HepG2 (cell line): ENCODE data around the gene NTM. TPM values are rescaled to one million over a fixed set of nuclear protein-coding genes. Genes with fewer than 3 reads are reported as not detected.
"Not testable (repeated sequence)": the region's sequence is repeated elsewhere in the genome, so short reads cannot be mapped to it uniquely, and the experiment has no call there.

Experiments used
- ATAC-seq: fragments of 200-7000 bp; cut with Tn5 transposase; 3 replicates; pipeline ENCODE4 v1.9.1; 2020; ENCODE audit warnings: mild to moderate bottlenecking, moderate library complexity
- BruUV-seq: library from RNA; stranded (reverse); fragments of 400-500 nt; replicated peaks from 2 replicates; lab custom pipeline; 2021; lab: Mats Ljungman, UMichigan
- CTCF ChIA-PET: fragments of 300-600 bp; formaldehyde crosslinking; extraction: SDS; loops from one replicate; lab custom pipeline; 2021; ENCODE audit warnings: low total read pairs, inconsistent platforms, low intra/inter-chr PET ratio; lab: Yijun Ruan, JAX
- POLR2A ChIA-PET: fragments of 350-600 bp; sonication (Branson Sonifier 250); formaldehyde crosslinking; loops from one replicate; lab custom pipeline; 2020; ENCODE audit warnings: antibody characterized with exemption, inconsistent platforms; lab: Yijun Ruan, JAX
- DNase-seq: peaks from one replicate; pipeline ENCODE4 v3.0.0-alpha.2; 2015; ENCODE audit warnings: low spot score
- FAIRE-seq: peaks from 3 replicates; lab custom pipeline; 2011; peaks lifted over from hg19 to GRCh38; lab: Jason Lieb, UNC
- H2AFZ ChIP-seq: one replicate; pipeline ENCODE4 v1.6.1; 2011; ENCODE audit warnings: low read length, inconsistent platforms
- H3K27ac ChIP-seq: fragments of 300-600 bp; 3 replicates; pipeline ENCODE4 v1.8.0; 2011; ENCODE audit warnings: mixed run types, mild to moderate bottlenecking, mixed read lengths, low read length, inconsistent platforms; ENCODE audit not compliant: insufficient read depth; ENCODE audit errors: extremely low read length
- H3K27me3 ChIP-seq, 2 experiments: fragments of 200-600 bp in 1 of 2; 2 replicates in 1 of 2; 3 replicates in 1 of 2; pipeline versions ENCODE4 v1.6.0 to v1.8.0; 2011; ENCODE audit warnings: low read length in 2 of 2, mild to moderate bottlenecking in 2 of 2, moderate library complexity in 2 of 2, inconsistent platforms in 1 of 2; ENCODE audit not compliant: insufficient read depth in 2 of 2, control insufficient read depth in 1 of 2
- H3K36me3 ChIP-seq, 2 experiments: fragments of 200-600 bp in 1 of 2; replicated peaks in 1 of 2; 2 replicates in 1 of 2; 3 replicates in 1 of 2; pipeline versions ENCODE4 v1.5.1 to v1.8.0; 2011; ENCODE audit warnings: low read length in 2 of 2, inconsistent platforms in 1 of 2; ENCODE audit not compliant: insufficient read depth in 2 of 2, control insufficient read depth in 1 of 2
- H3K4me1 ChIP-seq: 2 replicates; pipeline ENCODE4 v1.5.1; 2012; ENCODE audit warnings: low read length, inconsistent platforms; ENCODE audit not compliant: insufficient read depth
- H3K4me2 ChIP-seq: 2 replicates; pipeline ENCODE4 v1.6.0; 2011; ENCODE audit warnings: low read depth, low read length, inconsistent platforms
- H3K4me3 ChIP-seq, 3 experiments: fragments of 200-600 bp in 1 of 3; sonication (generic), shearing (Covaris generic) in 1 of 3; replicated peaks in 1 of 3; 2 replicates each; pipeline ENCODE4 v1.5.1; 2011 to 2016; ENCODE audit warnings: low read length in 3 of 3, inconsistent platforms in 2 of 3, low read depth in 2 of 3, mild to moderate bottlenecking in 2 of 3, control low read depth in 1 of 3, mixed read lengths in 1 of 3; ENCODE audit not compliant: insufficient read depth in 1 of 3
- H3K79me2 ChIP-seq: one replicate; pipeline ENCODE4 v1.6.1; 2011; ENCODE audit warnings: low read length, inconsistent platforms; ENCODE audit not compliant: insufficient read depth
- H3K9ac ChIP-seq: 2 replicates; pipeline ENCODE4 v1.6.0; 2011; ENCODE audit warnings: mild to moderate bottlenecking, low read depth, low read length, inconsistent platforms; ENCODE audit not compliant: insufficient read depth
- H3K9me3 ChIP-seq: 2 replicates; pipeline ENCODE4 v1.5.1; 2012; ENCODE audit warnings: mild to moderate bottlenecking, low read length
- H4K20me1 ChIP-seq: 2 replicates; pipeline ENCODE4 v1.6.0; 2011; ENCODE audit warnings: inconsistent platforms, mild to moderate bottlenecking, low read length, moderate library complexity; ENCODE audit not compliant: insufficient read depth
- CREB1 ChIP-seq, 2 experiments: fragments of 450-650 bp in 1 of 2; IDR thresholded peaks; 2 replicates each; pipeline ENCODE4 v1.6.1; 2016 to 2017; ENCODE audit warnings: control low read depth in 1 of 2, mild to moderate bottlenecking in 1 of 2, missing compliant biosample characterization in 1 of 2, missing genetic modification characterization in 1 of 2
- WGBS: methylation state at CpG from one replicate; pipeline ENCODE4 v1.1.6; 2017; ENCODE audit warnings: low lambda C conversion rate; 5-methylcytosine and 5-hydroxymethylcytosine counted together
- in situ Hi-C: cut with HindIII; loops from 2 replicates; pipeline ENCODE4 v1.10.0; 2017; ENCODE audit warnings: low pct_unique_long_range_greater_than_20kb; ENCODE audit not compliant: extremely low pct_ligation_motif_present
- intact Hi-C: fragments of 100-400 bp; cut with micrococcal nuclease; formaldehyde crosslinking; loops from one replicate; pipeline ENCODE4 v1.10.0; 2022; ENCODE audit not compliant: unreplicated experiment
- polyA plus RNA-seq, 8 experiments: library from polyadenylated mRNA; depleted of rRNA in 3 of 8; stranded (reverse) in 7 of 8; unstranded in 1 of 8; fragments of >200 nt; fragmentation: Illumina TruSeq in 4 of 8; extraction: Trizol in 4 of 8; gene quantifications; 2 replicates each; pipeline versions ENCODE4 v1.2.1 to v1.2.3, GENCODE V29; 2011 to 2016; ENCODE audit warnings: low read depth in 4 of 8, missing spikeins in 1 of 8, mixed read lengths in 1 of 8; ENCODE audit not compliant: insufficient read depth in 1 of 8
- total RNA-seq, 5 experiments: library from RNA; depleted of rRNA; stranded (reverse); fragments of >200 nt; fragmentation: Illumina TruSeq; extraction: Trizol; gene quantifications; 2 replicates each; pipeline ENCODE4 v1.2.3, GENCODE V29; 2016; ENCODE audit warnings: low read depth in 1 of 5

Gene NTM
- total and polyA plus RNA-seq, 2 of the 13 experiments (the other 11 are each of a cell fraction or from before 2014, with no cell fraction given): not detected

- intact Hi-C loops; H4K20me1 ChIP-seq; FAIRE-seq; BruUV-seq; DNase-seq; H2AFZ ChIP-seq; H3K9ac ChIP-seq; in situ Hi-C loops; H3K27me3 ChIP-seq; H3K36me3 ChIP-seq; H3K27ac ChIP-seq; POLR2A ChIA-PET; H3K4me2 ChIP-seq; CTCF ChIA-PET; ATAC-seq; H3K79me2 ChIP-seq; H3K4me1 ChIP-seq; H3K4me3 ChIP-seq; TF ChIP-seq CREB1 (CRISPR knock-in tag; IDR thresholded peaks at IDR 0.05): not testable (repeated sequence)
- TF ChIP-seq CREB1 (IDR thresholded peaks at IDR 0.05): peak; percentile 93
- 13% methylated on average over 11 of the region's 15 CpGs for WGBS
- H3K9me3 ChIP-seq: peaks cover 57% of the 10 kb centered on the region
Measured at GRCh38 chr11:132069593-132069992, 699.2 kb downstream of the NTM start.

DNA sequence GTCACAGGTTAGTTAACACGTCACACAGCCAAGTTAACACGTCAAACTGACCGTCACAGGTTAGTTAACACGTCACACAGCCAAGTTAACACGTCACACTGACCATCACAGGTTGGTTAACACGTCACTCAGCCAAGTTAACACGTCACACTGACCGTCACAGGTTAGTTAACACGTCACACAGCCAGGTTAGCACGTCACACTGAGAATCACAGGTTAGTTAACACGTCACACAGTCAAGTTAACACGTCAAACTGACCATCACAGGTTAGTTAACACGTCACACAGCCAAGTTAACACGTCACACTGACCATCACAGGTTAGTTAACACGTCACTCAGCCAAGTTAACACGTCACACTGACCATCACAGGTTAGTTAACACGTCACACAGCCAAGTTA is 700.5 kb downstream of the NTM start:
- H3K9ac ChIP-seq; CTCF ChIA-PET; H4K20me1 ChIP-seq; H3K27ac ChIP-seq; H3K79me2 ChIP-seq; H3K4me1 ChIP-seq; H3K36me3 ChIP-seq; intact Hi-C loops; H3K27me3 ChIP-seq; POLR2A ChIA-PET; H3K4me2 ChIP-seq; in situ Hi-C loops; ATAC-seq; H2AFZ ChIP-seq; BruUV-seq; DNase-seq; H3K4me3 ChIP-seq; FAIRE-seq; TF ChIP-seq CREB1 (CRISPR knock-in tag; IDR thresholded peaks at IDR 0.05): not testable (repeated sequence)
- H3K9me3 ChIP-seq: peaks cover 54% of the 10 kb centered on the region
- TF ChIP-seq CREB1 (IDR thresholded peaks at IDR 0.05): peak; percentile 71; the same call in 1 of the 2 replicates
- no CpG with 5 or more reads among the region's 17 CpGs for WGBS
